Measurements from ENCODE around the gene ATP6V1G1.
"Not testable (repeated sequence)": the region's sequence is repeated elsewhere in the genome, so short reads cannot be mapped to it uniquely, and the experiment has no call there.

DNA sequence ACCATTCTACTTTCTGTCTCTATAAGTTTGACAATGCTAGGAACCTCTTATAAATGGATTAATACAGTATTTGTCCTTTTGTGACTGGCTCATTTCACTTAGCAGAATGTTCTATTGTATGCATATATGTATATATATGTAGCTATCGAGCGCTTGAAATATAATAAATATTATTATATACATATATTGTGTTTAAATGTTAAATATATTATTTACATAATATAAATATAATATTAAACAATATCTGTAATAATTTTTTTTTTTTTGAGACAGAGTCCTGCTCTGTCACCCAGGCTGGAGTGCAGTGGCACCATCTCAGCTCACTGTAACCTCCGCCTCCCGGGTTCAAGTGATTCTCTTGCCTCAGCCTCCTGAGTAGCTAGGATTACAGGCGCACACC is 9.4 kb upstream of the ATP6V1G1 start:
- TF ChIP-seq, protein P1, sequence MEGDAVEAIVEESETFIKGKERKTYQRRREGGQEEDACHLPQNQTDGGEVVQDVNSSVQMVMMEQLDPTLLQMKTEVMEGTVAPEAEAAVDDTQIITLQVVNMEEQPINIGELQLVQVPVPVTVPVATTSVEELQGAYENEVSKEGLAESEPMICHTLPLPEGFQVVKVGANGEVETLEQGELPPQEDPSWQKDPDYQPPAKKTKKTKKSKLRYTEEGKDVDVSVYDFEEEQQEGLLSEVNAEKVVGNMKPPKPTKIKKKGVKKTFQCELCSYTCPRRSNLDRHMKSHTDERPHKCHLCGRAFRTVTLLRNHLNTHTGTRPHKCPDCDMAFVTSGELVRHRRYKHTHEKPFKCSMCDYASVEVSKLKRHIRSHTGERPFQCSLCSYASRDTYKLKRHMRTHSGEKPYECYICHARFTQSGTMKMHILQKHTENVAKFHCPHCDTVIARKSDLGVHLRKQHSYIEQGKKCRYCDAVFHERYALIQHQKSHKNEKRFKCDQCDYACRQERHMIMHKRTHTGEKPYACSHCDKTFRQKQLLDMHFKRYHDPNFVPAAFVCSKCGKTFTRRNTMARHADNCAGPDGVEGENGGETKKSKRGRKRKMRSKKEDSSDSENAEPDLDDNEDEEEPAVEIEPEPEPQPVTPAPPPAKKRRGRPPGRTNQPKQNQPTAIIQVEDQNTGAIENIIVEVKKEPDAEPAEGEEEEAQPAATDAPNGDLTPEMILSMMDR (conservative IDR thresholded peaks at IDR 0.05): not testable (repeated sequence)
- not testable (repeated sequence) for TF ChIP-seq EZH2 (IDR thresholded peaks at IDR 0.05; ENCODE audit: low read depth)

All from PC-9 (cell line).